HG03196 (cell line): ENCODE results near the gene TMED10.
"Not testable (repeated sequence)": the region's sequence is repeated elsewhere in the genome, so short reads cannot be mapped to it uniquely, and the experiment has no call there.

Experiments used
- ATAC-seq: cut with Tn5 transposase; IDR thresholded peaks from one replicate; pipeline ENCODE4 v1.9.1; 2021; ENCODE audit not compliant: unreplicated experiment

Gene TMED10

DNA sequence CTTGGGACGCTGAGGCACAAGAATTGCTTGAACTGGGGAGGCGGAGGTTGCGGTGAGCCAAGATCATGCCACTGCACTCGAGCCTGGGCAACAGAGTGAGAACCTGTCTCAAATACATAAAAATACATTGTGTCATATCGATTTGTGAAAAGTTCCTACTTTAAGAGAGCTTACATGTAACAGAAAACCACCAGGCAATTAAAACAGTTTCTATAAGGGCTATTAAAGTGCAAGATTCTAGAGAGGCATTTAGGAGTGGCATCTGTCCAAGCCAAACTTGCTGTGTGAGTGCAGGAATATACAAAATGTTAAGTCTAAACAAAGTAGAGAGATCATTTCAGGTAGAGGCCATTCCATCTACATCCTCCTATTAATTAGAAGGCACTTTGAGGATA is 47.8 kb downstream of the TMED10 start:
- ATAC-seq = no peak

DNA sequence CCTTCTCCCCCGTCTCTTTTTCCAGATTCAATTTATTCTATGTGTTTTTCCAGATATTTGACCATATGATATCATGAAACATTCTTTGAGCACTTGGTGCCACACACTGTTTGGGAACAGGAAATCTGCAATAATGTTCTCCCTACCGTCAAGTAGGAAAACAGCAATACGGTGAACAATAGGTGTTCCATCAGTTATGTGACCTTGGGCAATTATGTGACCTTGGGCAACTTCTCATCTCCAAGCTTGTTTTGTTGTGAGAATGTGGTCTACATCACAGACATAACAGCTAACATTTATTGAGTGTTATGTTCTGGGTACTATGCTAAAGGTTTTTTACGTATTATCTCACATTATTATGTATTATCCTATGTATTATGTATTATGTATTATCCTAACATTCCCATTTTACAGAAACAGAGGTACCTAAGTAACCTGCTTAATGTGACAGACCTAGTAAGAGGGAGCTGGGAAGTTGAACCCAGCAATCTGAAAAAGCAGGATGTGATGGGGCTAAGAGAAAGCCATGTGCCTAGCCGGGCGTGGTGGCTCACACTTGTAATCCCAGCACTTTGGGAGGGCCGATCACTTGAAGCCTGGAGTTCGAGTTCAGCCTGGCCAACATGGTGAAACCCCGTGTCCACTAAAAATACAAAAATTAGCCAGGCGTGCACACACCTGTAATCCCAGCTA is 48.4 kb downstream of the TMED10 start:
- ATAC-seq = no peak

DNA sequence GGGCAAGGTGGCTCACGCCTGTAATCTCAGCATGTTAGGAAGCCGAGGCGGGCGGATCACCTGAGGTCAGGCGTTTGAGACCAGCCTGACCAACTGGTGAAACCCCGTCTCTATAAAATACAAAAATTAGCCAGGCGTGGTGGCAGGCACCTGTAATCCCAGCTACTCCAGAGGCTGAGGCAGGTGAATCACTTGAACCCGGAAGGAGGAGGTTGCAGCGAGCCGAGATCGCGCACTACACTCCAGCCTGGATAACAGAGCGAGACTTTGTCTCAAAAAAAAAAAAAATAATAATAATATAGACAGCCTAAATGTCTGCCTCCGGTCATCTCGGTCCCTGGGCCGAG is 49.0 kb downstream of the TMED10 start:
- ATAC-seq = not testable (repeated sequence)

DNA sequence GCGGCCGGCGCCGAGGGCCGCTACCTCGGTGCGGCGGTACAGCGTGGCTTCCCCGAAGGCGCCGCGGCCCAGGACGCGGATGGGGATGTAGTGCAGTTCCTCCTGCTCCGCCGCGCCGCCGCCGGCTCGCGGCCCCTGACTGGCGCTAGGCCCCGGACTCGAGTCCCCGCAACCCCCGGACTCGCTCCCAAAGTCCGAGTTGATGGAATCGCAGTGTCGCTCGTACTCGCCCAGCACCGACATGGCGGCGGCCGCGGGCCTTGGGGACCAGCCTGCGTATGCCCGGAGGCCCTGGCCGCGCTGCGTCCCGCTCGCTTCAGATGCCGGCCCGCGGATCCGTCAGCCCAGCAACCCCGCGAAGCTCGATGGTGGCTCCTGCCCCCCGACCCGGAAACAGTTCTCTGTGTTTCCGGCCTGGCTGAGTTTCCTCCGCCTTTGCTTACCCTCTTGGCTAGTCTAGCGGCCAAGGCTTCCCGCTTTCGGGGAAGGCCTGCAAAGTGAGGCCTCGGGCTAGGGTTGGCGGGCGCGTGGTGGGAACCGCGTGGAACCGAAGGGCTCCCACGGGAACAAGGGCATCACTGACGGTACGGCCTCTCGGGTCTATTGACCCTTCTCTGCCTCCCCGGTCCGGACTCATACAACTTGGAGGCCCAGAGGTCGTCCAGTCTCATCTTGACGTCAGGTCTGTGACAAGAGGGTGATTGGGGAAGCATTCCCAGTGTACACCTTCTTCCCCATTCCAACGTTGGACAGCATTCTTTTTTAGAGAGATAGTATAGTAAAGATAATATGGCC is 49.5 kb downstream of the TMED10 start, which contains the start of gene NEK9:
Gene NEK9 (minus strand): TSS at position 370 of the 795 bp plus-strand sequence. CDS start 127 bp downstream, at position 243.
- peak; percentile 77 for ATAC-seq

DNA sequence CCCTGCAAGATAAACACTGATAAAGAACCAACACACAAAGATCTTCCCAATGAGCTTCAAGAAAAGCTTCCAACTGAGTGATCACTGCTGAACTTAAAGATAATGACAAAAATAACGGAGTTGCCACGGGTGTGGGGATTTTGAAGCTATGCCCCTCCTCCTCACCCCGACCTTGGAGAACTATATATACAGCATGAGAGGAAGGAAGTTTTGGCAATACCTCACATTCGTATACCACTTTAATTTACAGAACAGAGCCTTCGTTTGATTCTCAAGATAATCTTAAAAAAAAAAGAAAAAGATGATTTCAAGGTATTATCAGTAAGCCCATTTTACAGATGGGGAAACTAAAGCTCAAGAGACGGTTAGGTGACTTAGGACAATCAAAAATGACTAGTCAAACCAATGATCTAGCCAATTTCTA is 50.3 kb downstream of the TMED10 start:
- ATAC-seq = no peak

DNA sequence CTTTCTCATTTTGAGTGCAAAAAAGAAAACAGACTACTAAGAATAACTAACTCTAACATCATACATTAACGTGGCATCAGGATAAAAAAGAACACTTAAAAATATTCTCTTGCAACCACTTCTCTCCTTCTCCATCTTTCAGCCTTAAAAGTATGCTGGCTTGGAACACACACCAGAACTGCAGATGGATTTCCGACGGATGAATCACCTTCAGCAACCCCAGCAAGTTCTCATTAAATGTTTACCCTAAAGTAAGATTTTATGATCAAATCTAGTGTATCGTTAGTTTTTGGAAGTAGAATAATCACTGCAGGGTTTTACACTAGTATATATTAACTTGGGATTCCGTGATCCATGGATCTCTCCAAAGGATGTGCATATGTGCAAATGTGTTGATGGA is 50.8 kb downstream of the TMED10 start:
- ATAC-seq = no peak

DNA sequence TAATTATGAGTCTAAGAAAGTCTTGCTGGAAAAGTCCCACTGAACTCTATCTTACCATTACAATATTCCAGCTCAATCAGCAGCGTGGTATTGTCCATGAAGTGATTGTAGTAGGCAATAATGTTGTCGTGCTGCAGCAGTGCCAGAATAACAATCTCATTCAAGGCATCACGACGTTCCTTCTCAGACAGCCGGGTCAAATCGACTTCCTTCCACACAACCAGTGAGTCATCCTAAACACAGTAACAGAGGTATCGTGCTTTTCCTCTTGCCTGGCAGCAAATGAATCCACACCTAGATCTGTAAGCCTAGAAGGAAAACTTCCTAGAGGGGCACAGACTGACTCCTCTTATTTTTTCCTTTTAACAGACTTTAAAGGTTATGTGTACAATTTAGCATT is 52.4 kb downstream of the TMED10 start:
- no peak for ATAC-seq

DNA sequence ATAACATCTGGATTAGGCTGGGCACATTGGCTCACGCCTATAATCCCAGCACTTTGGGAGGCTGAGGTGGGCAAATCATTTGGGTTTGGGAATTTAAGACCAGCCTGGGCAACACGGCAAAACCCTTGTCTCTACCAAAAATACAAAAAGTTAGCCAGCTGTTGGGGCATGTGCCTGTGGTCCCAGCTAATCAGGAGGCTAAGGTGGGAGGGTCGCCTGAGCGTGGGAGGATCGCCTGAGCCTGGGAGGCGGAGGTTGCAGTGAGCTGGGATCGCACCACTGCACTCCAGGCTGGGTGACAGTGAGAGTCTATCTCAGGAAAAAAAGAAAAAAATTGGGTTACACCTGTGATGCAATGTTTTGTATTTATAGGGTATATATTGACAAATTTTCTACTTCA is 54.9 kb downstream of the TMED10 start:
- no peak for ATAC-seq

DNA sequence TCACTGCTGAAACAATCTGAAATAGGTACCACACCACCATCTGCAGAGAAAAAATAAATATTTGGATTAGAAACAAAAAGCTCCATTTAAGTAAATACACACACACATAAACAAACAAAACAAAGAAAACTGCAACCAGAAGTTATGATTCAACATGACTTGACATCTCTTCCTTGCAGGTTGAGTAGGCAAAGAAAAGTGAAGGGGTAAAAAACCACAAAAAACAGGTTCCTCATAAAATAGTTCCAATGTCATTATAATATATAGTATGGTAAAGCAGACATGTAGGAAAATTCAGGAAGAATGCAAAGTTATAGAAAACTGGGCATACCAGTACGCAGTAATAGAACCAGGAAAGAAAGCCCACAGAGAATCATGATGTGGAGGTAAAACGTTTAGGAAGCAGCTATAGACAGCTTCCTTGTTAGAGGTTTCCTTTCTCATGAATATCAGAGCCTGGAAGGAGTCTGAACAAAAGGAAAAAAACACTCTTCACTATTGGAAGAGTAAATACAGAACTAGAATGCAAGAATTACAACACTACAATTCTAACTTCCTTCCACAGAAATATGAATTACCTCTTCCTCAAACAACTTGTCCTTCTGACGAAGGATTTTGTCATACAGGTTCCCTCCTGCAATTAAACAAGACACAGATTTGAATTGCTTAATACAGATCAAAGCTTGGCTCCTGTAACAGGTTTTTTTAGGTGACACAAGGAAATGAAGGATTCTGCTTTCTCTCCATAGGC is 55.7 kb downstream of the TMED10 start:
- ATAC-seq = no peak

DNA sequence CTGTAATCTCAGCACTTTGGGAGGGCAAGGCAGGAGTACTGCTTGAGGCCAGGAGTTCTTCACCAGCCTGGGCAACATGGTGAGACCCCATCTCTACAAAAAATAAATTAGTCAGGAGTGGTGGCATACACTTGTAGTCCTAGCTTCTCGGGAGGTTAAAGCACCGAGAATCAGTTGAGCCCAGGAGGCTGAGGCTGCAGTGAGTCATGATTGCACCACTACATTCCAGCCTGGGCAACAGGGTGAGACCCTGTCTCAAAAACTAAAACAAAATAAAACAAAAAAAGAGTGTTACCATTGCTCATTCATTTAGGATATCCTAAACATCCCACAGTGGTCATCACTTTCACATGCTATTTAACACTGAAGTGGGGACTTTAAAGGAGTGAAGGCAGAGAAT is 57.4 kb downstream of the TMED10 start:
- no peak for ATAC-seq

DNA sequence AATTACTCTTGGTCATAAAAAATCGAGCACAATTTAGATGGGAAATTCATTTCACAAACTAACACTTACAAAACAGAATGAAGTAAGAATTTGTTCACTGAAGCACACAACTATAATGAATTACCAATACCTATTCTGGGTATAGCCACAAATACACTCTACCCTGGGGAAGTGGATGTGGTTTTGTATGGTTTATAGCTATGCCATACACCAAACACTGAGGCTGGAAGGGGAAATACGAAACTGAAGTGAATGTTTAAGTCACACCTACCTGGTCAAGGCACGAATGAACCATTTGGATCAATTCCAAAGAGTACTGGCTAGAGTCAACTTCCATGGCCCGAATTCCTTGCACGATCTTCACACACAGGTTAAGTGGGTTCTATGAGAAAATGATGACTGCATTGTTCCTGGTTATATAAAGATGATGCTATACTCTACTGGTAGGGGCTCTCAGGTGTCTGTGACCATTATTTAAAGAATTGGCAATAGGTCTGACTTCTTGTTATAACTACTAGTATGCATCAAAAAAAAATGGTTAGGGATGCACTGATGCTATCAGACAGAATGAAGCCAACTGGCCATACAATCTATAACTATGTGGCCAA is 62.4 kb downstream of the TMED10 start:
- ATAC-seq = no peak

DNA sequence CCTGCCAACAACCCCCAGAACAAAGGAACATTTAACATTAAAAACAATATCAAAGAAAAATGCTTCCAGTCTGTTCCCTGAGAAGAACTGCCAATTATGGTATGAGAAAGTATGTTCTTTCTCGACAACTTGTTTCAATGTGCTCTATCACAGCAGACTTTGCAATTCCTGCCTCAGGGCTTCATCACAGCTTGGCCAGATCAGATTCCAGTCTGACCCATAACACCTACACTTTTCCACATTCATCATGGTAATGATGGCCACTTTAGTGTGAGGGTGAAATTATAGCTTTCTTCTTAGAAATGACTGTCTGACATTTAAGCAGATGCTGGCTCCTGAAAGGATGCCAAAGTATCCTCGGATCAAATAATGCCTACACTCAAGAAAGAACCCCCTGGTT is 66.5 kb downstream of the TMED10 start:
- no peak for ATAC-seq

DNA sequence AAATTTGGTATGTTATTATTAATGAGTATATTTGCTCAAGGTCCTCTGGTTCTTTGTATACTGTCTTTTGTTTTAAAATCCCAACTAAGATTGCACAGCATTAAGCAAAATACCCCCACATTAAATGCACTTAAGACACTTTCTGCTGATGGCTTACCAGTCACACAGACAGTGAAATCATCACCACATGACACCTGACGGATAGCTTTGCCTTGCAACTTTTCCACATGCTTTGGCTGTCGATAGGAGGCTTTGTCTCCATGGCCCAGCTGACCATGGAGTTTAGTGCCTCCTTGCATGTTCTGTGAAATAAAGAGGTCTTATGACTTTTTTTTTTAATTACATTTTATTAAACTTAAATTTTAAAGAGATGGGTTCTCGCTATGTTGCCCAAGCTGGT is 69.2 kb downstream of the TMED10 start:
- no peak for ATAC-seq

DNA sequence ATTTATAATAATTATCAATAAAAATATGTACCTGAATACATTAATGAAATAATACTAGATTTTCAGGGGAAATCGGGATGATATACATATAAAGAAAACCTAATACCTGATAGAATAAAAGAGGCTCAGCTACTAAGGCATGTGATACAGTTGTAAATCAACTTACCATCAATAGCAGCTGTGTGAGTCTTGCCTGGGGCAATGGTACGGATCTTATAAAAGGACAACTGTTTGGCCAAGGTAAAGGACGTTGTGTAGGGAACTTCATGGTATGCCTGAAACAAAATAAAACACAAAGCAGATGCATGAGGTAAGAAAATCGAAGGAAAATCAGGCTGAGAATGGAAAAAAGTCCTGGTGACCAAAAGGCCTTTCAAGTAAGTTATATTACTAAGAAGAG is 74.9 kb downstream of the TMED10 start:
- no peak for ATAC-seq

DNA sequence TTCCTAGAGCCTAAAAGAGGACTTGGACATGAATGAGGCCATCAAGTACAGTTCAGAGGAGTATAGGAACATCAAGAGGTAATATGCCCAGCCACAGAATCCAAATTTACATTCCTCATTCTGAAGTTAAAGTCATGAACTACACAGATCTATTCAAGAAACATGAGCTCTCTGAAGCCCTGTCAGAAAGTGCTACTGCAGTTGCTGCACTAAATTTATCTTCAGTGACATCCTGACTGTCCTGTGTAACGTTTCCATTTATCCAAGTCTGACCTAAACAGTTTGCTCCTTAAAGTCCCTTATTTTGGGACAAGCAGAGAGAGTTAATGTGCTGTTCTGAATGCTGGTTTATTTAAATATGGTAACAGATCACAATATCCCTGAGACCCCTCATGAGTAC is 77.7 kb downstream of the TMED10 start:
- ATAC-seq = no peak

DNA sequence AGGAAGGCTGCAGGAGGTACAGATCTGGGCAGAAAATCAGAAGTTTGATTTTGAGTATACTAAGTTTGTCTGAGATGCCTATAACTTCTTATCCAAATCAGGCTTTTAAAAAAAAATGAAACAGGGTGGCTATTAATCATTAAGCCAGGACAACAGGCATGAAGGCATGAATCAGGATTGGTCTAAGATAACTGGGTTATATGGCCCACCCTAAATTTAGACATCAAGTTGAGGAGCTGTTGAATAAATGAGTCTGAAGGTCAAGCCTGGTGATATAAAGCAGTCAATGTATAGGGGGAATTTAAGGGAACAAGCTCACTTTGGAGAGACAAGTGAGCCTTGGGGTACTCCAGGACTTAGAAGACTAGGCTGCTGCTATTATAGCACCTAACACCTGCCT is 78.2 kb downstream of the TMED10 start:
- ATAC-seq = no peak

DNA sequence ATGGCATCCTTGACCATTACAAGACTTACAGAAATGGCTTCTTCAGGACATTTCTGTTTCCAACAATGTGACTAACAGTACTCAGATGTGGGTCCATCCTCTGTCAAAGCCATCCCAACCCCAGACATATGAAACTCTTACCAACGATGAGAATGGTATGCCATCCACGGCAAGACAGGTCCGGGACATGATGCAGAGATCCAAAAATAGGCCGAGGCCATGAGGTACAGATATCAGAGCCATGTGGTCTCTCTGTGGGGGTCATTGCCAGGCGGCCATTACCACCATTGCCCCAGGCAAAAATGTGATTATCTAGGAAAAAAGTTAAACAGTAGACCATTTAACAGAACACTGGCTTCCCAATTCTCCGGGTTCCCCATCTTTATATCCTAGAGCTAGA is 79.5 kb downstream of the TMED10 start:
- ATAC-seq = no peak

DNA sequence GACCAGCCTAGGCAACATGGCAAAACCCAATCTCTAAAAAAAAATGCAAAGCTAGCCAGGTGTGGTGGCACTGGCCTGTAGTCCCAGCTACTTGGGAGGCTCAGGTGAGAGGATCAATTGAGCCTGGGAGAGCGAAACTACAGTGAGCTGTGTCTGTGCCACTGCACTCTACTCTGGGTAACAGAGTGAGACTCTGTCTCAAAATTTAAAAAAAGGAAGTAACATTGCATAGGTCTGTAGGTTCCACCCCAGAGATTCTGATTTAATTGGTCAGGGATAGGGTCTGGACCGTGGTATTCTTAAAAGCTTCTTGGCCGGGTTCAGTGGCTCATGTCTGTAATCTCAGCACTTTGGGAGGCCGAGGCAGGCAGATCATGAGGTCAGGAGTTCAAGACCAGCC is 80.7 kb downstream of the TMED10 start:
- ATAC-seq = no peak

DNA sequence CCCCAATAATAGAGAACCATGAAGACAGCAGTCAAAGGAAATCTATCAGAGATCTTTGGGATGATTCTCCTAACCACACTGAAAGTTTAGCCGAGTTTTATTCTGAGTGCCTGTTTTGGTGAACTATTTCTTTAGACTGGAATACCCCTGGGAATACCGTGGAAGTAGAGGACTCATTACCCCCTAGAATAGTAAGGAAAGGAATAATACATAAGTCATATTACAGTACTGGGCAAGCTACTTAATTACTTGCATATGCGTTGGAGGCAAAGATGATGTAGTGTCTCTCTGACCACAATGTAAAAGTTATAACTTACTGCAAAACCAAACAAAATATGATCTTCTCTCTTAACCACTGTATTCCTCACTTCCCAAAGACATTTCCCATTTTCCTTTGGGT is 81.5 kb downstream of the TMED10 start:
- no peak for ATAC-seq

DNA sequence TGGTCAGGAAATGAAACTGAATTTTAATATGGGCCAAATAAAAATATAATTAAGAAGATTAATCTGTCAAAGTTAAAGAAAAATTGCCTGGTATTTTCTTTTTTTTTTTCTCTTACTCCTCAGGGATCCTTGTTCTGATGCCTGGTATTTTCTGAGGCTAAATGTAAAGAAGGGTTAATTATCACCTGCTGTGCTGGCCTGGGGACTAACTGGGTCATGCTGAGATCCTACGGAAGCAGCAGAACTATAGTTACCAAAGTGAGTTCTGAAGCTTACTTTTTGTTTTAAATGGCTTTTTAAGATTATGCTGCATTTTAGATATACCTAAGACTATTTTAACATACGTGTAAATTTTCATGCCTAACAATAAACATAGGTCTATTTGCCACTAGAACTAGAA is 83.7 kb downstream of the TMED10 start:
- ATAC-seq = no peak

DNA sequence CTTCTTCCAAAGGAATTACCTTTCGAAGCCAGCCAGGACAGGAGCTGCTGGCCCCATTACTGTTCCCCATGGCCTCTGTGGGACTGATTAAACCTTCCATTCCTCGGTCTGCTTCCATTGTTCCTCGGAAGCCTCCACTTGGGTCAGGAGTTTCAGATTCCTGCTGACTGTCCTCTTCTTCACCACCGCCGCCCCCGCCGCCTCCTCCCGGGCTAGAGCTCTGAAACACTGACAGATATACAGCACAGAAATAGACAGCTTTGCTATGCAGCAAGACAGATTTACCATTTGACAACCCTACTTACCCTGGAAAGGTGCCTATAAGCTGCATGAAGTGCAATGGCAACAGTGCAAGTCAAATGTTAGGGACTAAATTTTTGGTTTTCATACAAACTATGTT is 85.2 kb downstream of the TMED10 start:
- no peak for ATAC-seq

DNA sequence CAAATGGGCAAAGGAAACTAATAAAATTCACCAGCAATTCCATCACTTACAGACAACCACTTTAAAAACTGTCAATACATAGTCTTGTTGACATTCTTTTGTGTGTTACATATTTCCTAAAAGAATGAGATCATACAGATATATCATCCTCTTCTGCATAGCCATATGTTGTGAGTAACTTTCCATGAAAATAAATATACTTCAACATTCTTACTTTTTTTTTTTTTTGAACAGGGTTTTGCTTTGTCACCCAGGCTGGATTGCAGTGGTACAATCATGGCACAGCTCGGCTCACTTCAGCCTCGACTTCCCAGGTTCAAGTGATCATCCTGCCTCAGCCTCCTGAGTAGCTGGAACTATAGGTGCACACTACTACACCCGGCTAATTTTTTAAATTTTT is 86.1 kb downstream of the TMED10 start:
- no peak for ATAC-seq
